ENCODE measurements around the gene FOS. TPM values are rescaled to one million over a fixed set of nuclear protein-coding genes. Genes with fewer than 3 reads are reported as not detected.

Gene FOS
- total and polyA plus RNA-seq, 4 donors = 13.2 to 82.7 (median 20.0) TPM

DNA sequence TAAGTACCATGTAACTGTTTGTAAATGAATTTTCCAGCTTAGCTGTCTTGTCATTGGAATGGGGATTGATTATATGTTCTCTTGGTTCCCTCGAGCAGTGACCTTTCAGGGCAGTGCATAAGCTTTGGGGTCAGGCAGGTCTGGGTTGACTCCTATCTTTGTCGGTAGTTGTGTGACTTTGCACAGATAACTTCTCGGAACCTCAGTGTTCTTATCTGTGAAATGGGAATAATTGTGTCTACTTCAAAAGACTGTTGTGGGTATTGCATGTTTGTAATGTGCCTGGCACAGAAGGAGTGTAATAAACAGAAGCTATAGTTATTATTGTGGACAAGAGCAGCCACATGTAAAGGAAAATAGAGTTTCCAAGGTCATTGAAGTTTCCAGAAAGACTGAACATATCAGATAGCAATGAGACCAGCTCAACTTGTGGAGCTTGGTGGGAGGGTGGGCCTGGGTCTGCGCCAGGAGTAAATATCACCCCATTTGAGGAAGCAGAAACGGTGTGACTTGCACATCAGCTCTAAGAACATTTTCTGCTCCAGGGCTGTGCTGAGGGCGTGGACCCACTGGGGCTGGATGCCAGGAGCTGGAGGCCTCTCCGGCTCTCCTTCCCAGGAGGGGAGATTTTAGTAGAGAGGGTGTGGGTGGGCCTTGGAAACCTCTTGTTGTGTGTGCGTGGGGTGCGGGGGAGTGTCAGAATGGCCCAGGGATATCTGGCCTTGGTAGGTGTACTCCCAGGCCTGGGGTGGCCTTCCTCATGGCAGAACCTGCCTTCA, 19.7 kb downstream of the FOS start:
- Histone ChIP-seq H3K4me3 (ENCODE audit: low read depth in 1 of 3, low read length in 3 of 3) (no peak overlapping the region), H3K36me3 (ENCODE audit: control insufficient read depth in 4 of 4, insufficient read depth in 3 of 4, low read depth in 1 of 4, low read length in 3 of 4) (no peaks in the 10 kb centered on the region), H3K27ac (ENCODE audit: low read depth in 1 of 2, low read length in 2 of 2) (peak overlapping the region in 1 of 2 donors; percentile 45), H3K27me3 (ENCODE audit: control insufficient read depth in 4 of 4, insufficient read depth in 4 of 4, low read length in 3 of 4) (no peaks in the 10 kb centered on the region), H3K9ac (ENCODE audit: low read depth in 1 of 2, low read length in 2 of 2) (no peak overlapping the region), H3K9me3 (ENCODE audit: control insufficient read depth in 4 of 4, low read length in 3 of 4) (no peaks in the 10 kb centered on the region), H3K4me1 (ENCODE audit: control insufficient read depth in 4 of 4, insufficient read depth in 4 of 4, low read length in 3 of 4) (peaks cover 0 to 24% (median 14%) of the 10 kb centered on the region in 4 donors)
- no peak for TF ChIP-seq SP1 (IDR thresholded peaks at IDR 0.05)
- no peak for TF ChIP-seq HNF4G (IDR thresholded peaks at IDR 0.05)
- TF ChIP-seq HNF4A (conservative IDR thresholded peaks at IDR 0.05) = no peak
- TF ChIP-seq, protein P1, sequence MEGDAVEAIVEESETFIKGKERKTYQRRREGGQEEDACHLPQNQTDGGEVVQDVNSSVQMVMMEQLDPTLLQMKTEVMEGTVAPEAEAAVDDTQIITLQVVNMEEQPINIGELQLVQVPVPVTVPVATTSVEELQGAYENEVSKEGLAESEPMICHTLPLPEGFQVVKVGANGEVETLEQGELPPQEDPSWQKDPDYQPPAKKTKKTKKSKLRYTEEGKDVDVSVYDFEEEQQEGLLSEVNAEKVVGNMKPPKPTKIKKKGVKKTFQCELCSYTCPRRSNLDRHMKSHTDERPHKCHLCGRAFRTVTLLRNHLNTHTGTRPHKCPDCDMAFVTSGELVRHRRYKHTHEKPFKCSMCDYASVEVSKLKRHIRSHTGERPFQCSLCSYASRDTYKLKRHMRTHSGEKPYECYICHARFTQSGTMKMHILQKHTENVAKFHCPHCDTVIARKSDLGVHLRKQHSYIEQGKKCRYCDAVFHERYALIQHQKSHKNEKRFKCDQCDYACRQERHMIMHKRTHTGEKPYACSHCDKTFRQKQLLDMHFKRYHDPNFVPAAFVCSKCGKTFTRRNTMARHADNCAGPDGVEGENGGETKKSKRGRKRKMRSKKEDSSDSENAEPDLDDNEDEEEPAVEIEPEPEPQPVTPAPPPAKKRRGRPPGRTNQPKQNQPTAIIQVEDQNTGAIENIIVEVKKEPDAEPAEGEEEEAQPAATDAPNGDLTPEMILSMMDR (IDR thresholded peaks at IDR 0.05; ENCODE audit: low read depth, low read length, missing input control) = no peak
- no peak for TF ChIP-seq TAF1 (conservative IDR thresholded peaks at IDR 0.05)
- TF ChIP-seq, protein P2, sequence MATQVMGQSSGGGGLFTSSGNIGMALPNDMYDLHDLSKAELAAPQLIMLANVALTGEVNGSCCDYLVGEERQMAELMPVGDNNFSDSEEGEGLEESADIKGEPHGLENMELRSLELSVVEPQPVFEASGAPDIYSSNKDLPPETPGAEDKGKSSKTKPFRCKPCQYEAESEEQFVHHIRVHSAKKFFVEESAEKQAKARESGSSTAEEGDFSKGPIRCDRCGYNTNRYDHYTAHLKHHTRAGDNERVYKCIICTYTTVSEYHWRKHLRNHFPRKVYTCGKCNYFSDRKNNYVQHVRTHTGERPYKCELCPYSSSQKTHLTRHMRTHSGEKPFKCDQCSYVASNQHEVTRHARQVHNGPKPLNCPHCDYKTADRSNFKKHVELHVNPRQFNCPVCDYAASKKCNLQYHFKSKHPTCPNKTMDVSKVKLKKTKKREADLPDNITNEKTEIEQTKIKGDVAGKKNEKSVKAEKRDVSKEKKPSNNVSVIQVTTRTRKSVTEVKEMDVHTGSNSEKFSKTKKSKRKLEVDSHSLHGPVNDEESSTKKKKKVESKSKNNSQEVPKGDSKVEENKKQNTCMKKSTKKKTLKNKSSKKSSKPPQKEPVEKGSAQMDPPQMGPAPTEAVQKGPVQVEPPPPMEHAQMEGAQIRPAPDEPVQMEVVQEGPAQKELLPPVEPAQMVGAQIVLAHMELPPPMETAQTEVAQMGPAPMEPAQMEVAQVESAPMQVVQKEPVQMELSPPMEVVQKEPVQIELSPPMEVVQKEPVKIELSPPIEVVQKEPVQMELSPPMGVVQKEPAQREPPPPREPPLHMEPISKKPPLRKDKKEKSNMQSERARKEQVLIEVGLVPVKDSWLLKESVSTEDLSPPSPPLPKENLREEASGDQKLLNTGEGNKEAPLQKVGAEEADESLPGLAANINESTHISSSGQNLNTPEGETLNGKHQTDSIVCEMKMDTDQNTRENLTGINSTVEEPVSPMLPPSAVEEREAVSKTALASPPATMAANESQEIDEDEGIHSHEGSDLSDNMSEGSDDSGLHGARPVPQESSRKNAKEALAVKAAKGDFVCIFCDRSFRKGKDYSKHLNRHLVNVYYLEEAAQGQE (IDR thresholded peaks at IDR 0.05) = no peak
- TF ChIP-seq RXRA (IDR thresholded peaks at IDR 0.05) = no peak
- TF ChIP-seq, protein P3, sequence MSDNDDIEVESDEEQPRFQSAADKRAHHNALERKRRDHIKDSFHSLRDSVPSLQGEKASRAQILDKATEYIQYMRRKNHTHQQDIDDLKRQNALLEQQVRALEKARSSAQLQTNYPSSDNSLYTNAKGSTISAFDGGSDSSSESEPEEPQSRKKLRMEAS (IDR thresholded peaks at IDR 0.05) = no peak
- WGBS = 85% methylated on average over 9 of the region's 9 CpGs
- no peak for DNase-seq (ENCODE audit: low spot score)

DNA sequence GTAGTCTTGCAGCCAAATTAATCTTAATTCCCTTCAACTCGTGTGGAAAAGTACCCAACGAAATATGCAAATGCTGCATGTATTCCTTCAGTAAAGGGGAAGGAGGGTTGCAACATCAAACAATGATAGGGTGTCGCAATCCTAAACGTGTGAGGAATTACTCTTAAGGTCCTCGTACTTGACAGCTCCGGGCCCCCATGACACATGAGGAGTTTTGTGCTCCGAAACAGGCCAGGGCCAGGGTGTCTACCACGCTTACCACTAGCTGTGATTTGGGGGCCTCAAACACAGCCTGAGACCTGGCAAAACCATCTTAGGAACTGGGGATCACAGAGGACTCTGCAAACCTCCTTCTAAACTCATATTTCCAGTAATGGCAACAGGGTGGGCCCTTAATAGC, 20.4 kb downstream of the FOS start:
- Histone ChIP-seq H3K9me3 (ENCODE audit: control insufficient read depth in 4 of 4, low read length in 3 of 4) (no peaks in the 10 kb centered on the region), H3K36me3 (ENCODE audit: control insufficient read depth in 4 of 4, insufficient read depth in 3 of 4, low read depth in 1 of 4, low read length in 3 of 4) (no peaks in the 10 kb centered on the region), H3K27me3 (ENCODE audit: control insufficient read depth in 4 of 4, insufficient read depth in 4 of 4, low read length in 3 of 4) (no peaks in the 10 kb centered on the region), H3K4me3 (ENCODE audit: low read depth in 1 of 3, low read length in 3 of 3) (no peak overlapping the region), H3K4me1 (ENCODE audit: control insufficient read depth in 4 of 4, insufficient read depth in 4 of 4, low read length in 3 of 4) (peaks cover 0 to 22% (median 14%) of the 10 kb centered on the region in 4 donors), H3K9ac (ENCODE audit: low read depth in 1 of 2, low read length in 2 of 2) (no peak overlapping the region), H3K27ac (ENCODE audit: low read depth in 1 of 2, low read length in 2 of 2) (peak overlapping the region in 1 of 2 donors; percentile 45)
- no peak for DNase-seq (ENCODE audit: low spot score)
- TF ChIP-seq, protein P1 (IDR thresholded peaks at IDR 0.05; ENCODE audit: low read depth, low read length, missing input control) = no peak
- TF ChIP-seq JUND (IDR thresholded peaks at IDR 0.05) = no peak
- TF ChIP-seq, protein P2 (IDR thresholded peaks at IDR 0.05) = no peak
- TF ChIP-seq RXRA (IDR thresholded peaks at IDR 0.05) = no peak
- no peak for TF ChIP-seq FOXA2 (IDR thresholded peaks at IDR 0.05)
- WGBS = 69% methylated on average over 8 of the region's 8 CpGs

Data from liver (tissue), 9 donors.